ENCODE measurements around the gene SLC9A2.
A peak's percentile ranks its signal among the peaks of the same experiment; 100 is the strongest.

The SLC9A2 gene

DNA sequence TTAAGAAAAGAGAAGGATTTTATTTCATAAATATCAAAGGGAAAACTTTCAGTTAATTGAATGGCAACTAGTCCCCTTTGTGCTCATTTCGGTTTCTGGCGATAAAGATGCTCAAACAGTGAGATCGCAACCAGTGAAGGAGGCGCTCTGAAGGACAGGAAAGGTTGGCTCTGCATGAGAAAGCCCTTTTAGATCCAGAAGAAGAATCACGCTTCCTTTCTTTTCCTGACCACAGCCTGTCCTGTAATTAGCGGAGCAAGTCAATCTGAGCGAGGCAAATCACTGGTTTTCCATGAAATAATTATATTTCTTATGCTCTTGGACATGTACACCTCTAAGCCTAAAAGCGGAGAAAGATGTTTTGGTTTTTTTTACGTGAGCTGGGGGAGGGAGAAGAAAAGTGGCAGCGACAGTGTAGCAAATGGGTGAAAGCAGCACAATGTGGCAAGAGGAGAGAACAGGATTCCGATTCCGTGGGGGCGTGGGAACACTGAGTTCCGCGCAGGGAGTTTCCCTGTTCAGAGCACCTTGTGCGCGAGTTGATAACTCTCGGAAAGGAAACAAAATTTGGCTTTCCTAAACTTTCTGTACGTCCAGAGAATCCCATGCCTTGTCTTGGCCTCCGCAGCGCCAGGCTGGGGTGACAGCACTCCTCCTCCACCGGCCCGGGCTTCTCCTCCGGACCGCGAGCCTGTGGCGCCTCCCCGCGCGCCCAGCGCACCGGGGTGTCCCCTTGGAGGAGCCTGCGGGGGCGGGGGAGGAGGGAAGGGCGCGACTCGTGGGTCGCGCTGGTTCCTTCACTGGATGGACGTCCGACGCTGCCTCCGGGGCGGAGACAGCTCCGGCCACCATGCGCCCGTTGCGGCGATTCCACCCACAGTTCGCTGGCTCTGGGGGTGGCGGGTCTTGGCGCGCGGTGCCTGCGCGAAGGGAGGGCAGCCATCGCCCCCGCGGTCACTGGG is 620 bp upstream of the SLC9A2 start:
- DNase-seq: peak; percentile 46 to 55

DNA sequence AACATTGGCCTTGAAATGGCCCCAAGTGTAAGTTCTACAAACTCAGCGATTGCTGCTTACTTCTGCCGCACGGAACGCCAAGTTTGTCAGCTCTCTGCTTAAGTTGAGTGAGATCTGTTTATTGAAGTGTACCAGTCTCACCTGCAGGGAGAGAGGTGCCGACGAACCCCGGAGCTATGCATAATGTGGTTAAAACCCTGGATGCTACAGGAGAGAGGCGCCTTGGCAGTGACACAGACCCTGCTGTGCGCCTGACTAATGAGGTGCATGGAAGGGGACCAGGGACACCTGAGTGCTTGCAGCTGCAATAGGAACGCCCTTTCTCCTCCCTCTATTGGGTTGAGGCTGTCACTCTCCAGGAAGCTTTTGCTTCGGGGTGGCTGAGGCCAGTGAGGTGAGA is 979 bp downstream of the SLC9A2 start:
- no peak for DNase-seq

DNA sequence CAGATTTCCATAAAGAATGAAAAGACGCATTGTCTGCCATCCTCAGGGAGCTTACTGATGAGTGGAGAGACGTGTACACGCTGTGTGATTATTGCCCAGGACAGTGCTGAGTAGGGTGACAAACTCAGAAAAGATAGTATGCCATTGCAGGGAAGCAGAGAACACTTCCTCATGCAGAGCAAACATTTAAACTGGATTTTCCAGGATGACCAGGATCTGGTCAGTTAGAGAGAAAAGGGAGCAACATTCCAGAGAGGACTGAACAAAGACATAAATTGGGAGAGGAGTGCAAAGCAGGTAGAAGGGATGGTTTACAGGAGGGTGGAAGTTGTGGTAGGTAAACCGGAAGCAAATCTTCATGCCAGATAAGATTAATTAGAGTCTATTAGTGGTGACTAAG is 2.3 kb downstream of the SLC9A2 start:
- no peak for DNase-seq

DNA sequence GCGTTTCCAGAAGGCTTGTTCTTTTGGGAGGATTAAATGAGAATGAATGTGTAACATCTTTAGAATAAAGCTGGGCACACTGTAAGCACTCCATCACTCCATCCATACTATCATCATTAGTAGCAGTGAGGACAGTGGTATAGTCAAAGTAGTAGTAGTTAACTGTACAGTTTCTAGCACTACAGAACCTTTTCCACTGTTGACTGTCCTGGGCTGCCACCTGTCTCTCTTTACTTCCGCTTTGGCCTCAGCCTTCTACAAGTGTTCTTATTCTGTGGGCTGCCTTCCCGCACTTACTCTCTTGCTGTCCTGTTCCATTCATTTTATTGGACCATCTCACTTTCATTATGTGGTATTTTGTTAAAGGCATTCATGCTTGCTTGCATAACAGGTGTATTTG is 3.3 kb downstream of the SLC9A2 start:
- DNase-seq: no peak

DNA sequence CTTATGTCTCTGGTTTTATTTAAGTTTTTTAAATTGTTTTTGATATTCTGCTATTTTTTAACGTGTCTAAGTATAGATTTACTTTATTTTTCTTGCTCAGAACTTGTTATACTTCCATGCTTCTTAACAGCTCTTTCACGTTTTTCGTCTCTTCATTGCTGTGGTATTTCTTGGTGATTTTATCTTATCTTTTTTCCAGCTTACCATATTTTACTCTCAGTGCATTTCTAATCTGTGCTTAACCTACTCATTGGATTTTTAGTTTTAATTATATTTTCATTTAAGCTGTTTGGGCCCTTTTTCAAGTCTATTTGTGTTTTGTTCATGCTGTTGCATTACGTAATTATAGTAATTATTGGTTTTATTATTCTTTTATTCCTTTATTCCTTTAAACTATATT is 11.1 kb downstream of the SLC9A2 start:
- DNase-seq: no peak

DNA sequence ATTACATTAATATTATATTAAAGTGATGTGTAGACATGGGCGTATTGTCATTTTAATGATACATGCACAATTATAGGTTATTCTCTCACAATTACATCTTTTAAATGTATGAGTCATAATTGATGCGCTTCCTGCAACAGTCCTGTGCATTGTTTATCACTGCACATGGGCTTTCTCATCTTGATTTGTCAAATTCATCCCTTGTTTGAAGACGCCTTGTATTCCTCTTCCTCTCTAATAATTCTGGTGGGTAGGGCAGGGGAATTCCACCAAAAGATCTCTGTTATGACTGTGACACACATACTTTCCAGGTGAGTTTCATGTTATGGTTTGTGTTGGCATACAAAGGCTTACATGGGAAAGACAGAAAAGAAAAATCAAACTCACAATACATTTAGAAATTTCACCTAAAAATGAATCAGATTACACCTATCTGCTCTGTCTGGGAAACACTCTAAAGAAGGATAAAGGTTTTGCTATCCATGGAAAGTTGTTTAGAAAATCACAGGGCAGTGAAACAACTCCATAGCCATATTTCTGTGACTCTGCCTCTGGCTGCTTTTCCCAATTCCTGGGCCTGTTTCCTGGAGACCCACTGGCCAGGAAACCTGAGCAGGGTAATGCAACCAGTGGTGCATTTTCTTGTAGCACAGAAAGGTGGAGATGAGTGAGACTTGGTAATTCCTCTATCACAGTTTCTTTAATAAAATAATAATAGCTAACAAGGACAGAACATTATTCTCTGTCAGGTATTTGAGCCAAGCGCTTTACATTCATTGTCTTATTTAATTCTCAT is 13.2 kb downstream of the SLC9A2 start:
- DNase-seq: no peak

DNA sequence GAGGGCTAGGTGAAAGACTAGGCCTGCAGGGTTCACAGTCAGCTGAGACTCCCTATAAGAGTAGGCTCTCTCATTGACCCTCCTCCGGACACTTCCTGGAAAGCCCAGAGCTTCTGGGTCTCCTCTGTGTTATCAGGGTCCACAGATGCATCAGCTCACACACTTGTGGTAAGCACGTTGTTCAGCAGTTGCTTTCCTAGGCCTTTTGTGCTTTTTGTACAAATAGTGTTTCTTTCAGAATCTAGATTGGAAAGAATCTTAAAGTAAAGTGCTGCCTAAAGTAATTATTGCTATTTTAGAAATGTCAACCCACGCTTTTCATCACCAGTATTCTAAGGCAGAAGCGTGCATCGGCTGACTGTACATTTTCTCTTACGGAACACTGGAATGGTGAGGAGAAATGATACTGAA is 15.5 kb downstream of the SLC9A2 start:
- DNase-seq: no peak

DNA sequence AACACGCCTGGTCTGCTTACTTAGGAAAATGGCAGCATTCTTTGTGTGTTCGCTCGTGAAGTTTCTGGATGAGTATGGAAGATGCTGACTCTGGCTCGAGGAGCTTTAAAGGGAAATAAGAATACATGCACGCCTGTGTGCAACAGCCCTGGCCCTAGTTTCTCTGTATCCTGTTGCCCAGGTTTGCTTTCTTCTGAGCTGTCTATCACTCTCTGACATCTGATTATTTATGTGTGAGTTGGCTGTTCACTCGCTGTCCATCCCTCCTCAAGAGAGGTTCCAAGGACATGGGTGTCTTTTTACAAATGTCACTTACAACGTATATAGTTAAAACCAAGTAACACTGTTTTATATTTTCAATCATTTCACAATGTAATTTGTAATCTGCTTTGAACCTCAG is 16.0 kb downstream of the SLC9A2 start:
- DNase-seq: no peak

DNA sequence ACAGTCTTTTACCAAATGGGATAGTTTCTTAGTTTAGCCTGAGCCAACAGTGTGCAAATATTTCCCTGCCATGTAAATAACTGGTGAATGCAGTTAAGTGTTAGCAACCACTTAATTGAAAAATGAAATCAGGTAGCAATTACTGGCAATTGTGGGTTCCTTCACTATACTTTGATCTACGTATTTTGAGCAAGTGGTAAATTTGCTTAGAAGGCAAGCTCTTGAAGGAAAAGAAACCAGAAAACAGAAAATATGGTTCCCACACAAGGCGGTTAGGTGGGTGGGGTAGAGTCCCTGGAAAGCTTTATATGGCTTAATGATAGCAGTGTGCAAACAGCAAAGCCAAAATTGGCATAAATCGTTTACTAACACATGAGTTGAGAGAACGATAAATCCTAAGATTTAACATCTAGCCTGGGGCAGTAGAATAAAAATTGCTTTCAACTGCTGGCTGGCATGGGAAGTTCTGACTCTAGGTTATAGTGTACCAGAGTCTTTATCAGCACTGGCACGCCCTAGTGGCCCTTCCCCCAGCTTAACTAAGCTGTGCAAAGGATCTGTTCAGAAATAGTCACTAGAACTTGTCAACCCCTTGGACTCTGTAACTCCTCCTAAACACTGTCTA is 17.0 kb downstream of the SLC9A2 start:
- no peak for DNase-seq

DNA sequence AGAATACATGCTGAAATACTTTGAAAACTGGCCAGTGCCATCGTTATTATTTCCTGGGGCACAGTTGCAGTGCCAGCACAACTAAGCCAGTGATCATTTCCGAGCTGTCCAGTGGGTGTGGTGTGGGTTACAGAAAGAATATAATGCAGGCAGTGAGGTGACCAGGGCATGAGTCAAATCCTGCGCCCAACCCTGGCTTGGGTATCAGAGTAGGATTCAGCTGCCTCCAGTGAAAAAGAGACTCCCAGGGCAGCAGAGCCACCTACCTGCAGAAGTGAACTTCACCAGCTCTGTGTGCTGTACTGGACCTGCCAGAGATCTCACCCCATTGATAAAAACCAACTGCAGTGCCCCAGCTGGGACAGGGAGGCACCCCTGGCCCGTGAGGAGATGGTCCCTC is 18.0 kb downstream of the SLC9A2 start:
- DNase-seq: no peak

DNA sequence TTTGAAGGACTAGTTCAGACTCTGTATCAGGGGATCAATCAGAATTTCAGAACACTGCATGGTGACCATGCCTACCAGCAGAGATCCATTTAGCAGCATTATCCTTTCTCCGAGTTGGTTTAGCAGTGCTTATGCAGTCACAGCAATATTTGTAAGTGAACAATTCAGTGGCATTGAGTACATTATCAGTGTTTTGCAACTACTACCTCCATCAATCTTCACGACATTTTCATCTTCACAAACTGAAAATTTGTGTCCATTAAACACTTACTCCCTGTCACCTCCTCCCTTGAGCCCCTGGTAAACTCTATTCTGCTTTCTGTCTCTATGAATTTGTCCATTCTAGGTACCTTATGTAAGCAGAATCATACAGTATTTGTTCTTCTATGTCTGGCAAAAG is 20.1 kb downstream of the SLC9A2 start:
- DNase-seq: no peak

DNA sequence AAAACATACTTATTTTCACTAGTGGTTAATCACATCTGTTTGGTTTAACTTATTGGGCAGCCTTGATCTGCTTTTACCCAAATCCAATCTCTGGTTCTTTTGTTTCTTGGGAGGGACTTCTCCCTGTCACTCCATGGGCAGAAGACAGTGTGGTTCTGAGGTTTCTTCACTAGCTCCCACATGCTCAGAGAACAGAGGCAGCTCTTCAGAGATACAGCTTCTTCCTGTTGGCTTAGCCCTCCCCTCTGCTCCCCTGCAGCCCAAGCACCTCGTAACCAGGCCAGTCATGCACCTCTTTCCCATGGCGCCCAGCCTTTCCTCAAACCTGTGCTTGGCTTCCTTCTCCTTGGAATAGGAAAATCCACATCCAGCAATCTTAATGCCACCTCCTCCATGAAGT is 32.8 kb downstream of the SLC9A2 start:
- DNase-seq: no peak

DNA sequence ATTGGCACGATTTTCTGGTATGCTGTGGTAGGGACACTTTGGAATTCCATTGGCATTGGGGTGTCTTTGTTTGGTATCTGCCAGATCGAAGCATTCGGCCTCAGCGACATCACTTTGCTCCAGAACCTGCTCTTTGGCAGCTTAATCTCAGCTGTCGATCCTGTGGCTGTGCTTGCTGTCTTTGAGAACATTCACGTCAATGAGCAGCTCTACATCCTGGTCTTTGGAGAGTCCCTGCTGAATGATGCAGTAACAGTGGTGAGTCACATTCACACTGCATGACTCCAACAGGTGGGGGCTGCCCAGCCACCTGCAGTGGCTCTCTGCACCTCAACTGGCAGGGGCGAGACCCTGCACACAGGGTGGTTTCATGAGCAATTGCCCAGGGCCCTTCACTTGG is 38.4 kb downstream of the SLC9A2 start:
- DNase-seq: peak; percentile 15 to 21

DNA sequence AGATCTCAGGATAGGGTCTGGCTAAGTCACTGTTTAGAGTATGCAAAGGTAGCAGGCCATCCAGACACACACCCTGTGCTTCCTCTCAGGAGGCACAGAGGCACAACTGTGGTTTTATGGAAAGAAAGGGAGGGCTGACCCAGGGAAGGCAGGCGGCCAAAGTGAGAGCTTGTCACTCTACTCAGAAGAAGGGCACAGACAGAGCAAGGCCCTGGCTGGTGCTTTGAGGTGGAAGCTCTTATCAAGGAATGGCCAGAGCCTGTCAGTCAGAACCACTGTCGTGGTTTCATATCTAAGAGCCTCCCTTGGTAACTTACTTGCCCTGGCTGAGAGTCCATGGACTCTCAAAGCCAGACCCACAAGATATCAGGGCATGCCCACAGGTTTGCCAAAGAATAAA is 40.7 kb downstream of the SLC9A2 start:
- DNase-seq: no peak

DNA sequence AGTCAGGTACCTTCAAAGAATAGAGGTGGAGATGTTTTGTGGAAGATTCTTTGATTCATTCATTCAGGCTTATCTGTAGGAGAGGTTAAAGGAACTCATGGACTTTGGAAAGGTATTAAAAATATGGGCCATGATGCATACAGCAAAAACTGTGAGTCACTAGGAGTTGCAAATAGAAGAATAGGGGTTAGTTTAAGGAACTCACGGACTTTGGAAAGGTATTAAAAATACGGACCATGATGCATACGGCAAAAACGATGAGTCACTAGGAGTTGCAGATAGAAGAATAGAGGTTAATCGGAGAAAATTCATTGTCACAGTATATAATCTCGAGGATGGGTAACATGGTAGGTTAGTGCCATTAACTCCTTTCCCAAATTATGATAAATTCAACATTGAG is 41.2 kb downstream of the SLC9A2 start:
- no peak for DNase-seq

DNA sequence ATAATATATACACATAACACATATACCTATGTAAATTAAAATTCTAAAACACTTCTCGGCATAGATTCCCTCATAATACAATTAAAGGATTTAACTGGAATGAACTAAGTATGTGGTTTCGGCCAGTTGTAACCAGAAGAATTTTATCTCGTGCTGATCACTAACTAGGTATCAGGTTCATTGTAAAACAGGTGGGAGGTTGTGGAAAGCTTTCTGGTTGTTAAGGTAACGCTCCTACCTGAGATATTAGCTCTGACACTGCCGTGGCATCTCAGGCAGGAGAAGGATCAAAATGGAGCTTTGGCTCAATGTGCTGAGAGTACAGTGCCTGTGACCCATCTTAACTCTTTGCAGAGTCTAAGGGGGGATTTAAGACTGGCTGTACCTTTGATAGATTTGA is 42.5 kb downstream of the SLC9A2 start:
- DNase-seq: no peak

DNA sequence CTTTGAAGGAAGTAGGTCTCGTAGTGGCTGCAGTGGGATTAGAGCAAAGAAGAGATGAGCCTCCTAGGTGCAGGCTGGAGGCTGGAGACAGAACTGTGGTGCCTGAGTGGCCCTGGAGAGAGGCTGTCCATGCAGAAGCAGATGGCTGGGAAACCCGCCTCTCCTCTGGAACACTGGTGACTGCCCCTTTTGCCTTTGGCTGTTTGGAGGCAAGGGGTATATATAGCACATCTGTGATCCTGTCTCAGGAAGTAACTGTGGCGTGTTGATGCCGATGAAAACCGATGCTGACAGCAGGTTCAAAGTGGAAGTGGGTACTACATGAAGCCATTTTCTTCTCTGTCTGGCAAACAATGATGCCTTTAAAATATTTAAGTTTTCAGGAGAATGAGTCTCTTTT is 43.5 kb downstream of the SLC9A2 start:
- DNase-seq: no peak

DNA sequence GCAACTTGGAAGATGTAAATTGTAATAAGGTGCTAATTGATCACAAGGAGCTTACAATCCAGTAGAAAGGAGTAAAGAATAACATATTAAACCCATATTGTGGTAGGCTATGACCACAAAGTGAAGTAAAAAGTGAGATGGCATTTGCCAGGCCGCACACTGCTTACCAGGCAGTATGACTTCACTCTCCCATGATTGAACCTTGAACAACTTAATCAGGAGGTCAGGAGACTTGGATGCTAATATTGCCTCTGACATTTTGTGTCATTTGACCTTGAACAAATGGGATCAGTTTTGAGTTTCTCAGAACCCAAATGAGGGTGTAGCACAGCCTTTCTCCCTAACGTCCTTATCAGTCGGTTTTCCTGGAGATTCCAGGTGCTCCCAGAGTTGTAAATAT is 44.0 kb downstream of the SLC9A2 start:
- DNase-seq: no peak

DNA sequence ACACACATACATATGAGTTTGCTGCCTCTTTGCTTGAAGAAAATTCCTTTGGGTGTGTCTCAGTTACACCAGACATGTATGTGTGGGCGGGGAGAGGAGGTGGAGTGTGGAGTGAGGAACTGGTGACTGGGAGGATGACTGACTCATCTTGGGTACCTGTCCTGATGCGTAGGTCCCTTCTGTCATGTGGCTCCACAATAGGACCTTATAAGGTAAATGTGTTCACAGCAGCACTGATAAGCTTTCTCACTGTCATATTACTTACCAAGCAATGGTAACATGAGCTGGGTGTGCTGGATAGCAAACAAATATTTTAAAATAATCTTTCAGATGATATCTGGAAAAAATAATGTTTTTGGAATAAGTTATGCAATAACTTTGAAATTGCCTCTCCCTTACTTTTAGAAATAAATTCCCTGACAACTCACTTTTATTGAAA is 45.1 kb downstream of the SLC9A2 start:
- DNase-seq: peak; percentile 44 to 51

DNA sequence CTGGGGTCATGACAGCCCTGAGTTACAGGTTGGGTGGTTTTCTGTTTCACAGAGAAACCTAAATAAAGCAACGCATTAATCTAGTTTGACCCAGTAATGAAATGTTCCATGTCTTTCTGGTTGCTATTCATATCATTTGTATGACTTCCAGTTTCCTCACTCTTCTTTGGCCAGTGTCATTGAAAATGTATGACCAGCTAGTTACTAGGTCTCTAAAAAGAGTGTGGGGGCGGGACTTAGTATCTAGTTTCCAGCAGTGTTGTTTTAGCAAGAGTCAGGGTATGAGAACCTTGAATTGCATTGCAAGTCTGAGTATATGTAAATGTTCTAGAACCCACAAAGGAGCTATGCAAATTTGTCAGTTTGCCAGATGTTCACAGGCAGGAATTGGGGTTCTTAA is 47.7 kb downstream of the SLC9A2 start:
- DNase-seq: no peak

DNA sequence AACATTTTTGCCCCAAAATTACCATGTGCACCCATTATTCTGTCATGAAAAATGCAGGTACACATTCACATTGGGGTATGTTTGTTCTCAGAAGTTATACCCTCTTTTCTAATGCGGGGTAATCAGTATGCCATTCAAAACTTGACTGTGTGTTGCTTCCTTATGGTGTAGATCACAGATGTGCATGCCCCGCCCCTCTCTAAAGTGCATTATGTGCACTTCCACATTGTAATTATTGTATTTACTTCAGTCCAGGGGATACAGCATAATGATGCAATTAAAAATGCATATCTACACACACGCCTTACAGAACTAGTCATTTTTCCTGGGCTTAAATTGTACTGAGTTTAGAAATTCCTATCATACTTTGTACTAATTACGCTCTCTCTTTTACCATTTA is 48.8 kb downstream of the SLC9A2 start:
- no peak for DNase-seq

DNA sequence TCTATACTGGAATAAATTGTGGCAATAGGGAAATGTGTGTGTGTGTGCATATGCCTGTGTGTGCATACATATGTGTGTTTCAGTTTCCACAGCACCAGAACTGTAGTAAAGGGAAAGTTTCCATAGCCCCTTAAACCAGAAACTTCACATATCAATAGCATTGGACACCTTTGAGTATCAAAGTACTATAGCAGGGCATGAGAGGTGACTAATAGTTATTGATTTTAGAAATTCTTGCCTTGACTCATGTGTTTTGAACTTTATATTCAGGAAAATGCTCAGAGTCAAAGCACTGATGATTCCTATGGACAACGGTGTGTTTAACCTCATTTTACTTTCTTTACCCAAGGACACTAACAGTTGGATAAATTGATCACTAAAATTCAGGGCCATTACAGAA is 50.0 kb downstream of the SLC9A2 start:
- DNase-seq: no peak

DNA sequence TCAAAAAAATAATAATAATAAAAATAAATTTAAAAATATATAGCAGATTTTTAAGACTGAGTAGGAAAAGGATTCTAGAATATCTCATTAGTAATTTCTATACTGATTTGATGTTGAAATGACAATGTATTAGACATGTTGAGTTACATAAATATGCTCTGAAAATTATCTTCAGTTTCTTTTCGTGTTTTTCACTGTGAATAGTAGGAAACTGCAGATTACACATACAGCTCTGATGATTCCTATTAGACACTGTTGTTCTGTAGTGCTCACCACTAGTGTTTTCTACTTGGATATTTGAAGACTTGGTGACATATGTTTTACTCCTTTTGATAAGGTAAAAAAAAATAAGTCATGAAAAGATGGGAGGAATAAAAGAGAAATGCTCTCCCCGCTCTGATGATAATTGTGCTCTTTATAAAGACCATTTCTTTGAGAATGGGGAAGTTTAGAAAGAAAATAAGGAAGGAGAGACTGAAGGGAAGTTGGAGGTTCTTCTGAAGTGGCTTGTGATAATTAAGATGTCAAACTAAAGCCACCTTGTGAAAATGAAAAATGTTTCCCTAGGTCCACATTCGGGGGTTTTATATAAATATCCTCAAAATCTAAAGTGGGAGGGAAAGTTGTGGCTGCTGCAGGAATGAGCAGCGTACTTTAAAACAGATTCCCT is 52.9 kb downstream of the SLC9A2 start:
- DNase-seq: no peak
